ENCODE data around the gene FGGY.
A peak's percentile ranks its signal among the peaks of the same experiment; 100 is the strongest.

DNA sequence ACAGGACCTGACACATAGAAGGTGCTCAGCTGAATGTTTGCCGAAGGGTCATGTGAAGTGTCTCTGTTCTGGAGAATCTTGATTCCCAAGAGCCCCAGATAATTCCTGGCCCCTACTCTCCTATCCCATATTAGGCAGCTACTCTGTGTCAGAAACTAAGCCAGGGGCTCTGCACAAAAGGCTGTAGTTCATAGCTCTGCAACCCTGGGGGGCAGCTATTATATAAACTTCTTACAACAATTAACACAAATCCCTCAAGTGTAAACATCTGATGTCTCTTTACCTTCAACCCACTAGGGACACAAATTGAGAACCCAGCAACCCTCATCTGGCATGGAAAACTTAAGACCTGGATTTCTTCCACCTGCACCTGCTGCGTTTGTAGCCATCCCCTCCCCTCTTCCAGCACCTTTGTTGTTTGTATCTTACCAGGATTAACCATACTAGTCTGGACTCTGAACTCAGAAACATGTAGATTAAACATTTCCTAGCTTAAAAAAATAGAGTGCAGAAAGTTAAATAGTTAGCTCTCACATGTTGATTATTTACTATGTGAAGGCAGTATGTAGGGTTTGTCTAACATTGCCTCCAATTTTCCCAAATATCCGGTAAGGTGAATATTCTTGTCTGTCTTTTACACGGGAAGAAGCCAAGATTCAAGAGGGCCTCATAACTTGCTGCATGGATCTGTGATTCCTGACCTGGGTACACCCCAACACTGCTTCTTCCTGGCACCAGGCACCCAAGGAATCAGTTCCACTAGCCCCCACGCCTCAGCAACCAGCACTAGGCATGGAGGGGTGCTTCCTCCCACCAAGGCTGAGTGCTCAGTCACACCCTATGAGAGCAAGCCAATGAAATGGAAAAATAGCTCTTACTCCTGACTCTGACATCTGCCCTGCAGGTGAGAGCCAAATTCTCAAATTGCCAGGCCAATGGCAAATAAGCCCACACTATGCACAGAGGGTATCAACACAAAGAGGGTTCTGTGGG lies 297.2 kb downstream of the FGGY start:
- TF ChIP-seq, protein P1, sequence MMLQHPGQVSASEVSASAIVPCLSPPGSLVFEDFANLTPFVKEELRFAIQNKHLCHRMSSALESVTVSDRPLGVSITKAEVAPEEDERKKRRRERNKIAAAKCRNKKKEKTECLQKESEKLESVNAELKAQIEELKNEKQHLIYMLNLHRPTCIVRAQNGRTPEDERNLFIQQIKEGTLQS (IDR thresholded peaks at IDR 0.05): no peak
- TF ChIP-seq, protein P2, sequence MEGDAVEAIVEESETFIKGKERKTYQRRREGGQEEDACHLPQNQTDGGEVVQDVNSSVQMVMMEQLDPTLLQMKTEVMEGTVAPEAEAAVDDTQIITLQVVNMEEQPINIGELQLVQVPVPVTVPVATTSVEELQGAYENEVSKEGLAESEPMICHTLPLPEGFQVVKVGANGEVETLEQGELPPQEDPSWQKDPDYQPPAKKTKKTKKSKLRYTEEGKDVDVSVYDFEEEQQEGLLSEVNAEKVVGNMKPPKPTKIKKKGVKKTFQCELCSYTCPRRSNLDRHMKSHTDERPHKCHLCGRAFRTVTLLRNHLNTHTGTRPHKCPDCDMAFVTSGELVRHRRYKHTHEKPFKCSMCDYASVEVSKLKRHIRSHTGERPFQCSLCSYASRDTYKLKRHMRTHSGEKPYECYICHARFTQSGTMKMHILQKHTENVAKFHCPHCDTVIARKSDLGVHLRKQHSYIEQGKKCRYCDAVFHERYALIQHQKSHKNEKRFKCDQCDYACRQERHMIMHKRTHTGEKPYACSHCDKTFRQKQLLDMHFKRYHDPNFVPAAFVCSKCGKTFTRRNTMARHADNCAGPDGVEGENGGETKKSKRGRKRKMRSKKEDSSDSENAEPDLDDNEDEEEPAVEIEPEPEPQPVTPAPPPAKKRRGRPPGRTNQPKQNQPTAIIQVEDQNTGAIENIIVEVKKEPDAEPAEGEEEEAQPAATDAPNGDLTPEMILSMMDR (IDR thresholded peaks at IDR 0.05; ENCODE audit: low read depth, low read length, missing input control): no peak
- TF ChIP-seq RXRA (IDR thresholded peaks at IDR 0.05) (peak; percentile 53 to 59), TAF1 (conservative IDR thresholded peaks at IDR 0.05) (no peak), GABPA (IDR thresholded peaks at IDR 0.05 in 1 of 2, conservative IDR thresholded peaks at IDR 0.05 in 1 of 2) (no peak)

Data from liver (tissue), 3 donors.